Measurements from ENCODE around the gene NDEL1. TPM values are rescaled to one million over a fixed set of nuclear protein-coding genes. Genes with fewer than 3 reads are reported as not detected.
A peak's percentile ranks its signal among the peaks of the same experiment; 100 is the strongest.

Gene NDEL1
- total RNA-seq, 1 experiment from 2014 or later = 34.7 TPM

- H3K4me3 Mint-ChIP-seq = no peak overlapping the region
- H3K36me3 Mint-ChIP-seq = peaks cover 11% of the 10 kb centered on the region
- no peak for ATAC-seq
- TF ChIP-seq CREB1 (CRISPR knock-in tag; IDR thresholded peaks at IDR 0.05) (no peak), RORB (CRISPR knock-in tag; IDR thresholded peaks at IDR 0.05) (no peak), NFE2L1 (CRISPR knock-in tag; IDR thresholded peaks at IDR 0.05) (no peak), MYBL2 (CRISPR knock-in tag; IDR thresholded peaks at IDR 0.05) (no peak)
- H3K4me1 Mint-ChIP-seq = peaks cover 13% of the 10 kb centered on the region
- DNase-seq (ENCODE audit: low spot score) = no peak
- H3K27ac Mint-ChIP-seq = peak overlapping the region; percentile 41; the same call in 1 of the 2 replicates
- H3K9me3 Mint-ChIP-seq = no peaks in the 10 kb centered on the region
- ChIA-PET POLR2A (no interaction called here), CTCF (no interaction called here)
- no peaks in the 10 kb centered on the region for H3K27me3 Mint-ChIP-seq (ENCODE audit: low read depth)
Measured at GRCh38 chr17:8439681-8440080, 4.0 kb downstream of the NDEL1 start.

DNA sequence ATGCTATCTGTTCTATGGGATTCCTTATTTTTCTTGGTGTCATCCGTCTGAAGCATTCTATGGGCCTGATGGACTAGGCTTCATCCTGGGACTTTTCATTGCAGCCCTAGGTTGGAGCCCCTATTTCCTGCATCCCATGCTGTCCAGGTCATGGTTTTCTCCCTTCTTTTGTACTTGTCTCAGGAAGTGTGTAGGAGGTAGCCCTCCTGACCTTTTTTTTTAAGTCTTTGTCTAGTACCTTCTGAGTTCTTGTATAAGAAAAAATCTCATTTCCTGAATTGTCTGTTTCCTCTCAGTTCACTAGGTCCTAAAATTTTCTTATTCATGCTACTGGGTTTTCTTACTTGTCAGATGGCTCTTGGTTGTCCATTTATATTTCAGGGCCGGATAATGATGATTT is 6.0 kb downstream of the NDEL1 start:
- Mint-ChIP-seq H3K4me1 (peaks cover 9% of the 10 kb centered on the region), H3K36me3 (peaks cover 15% of the 10 kb centered on the region), H3K9me3 (no peaks in the 10 kb centered on the region), H3K27ac (no peak overlapping the region), H3K4me3 (no peak overlapping the region), H3K27me3 (ENCODE audit: low read depth) (no peaks in the 10 kb centered on the region)
- DNase-seq (ENCODE audit: low spot score) (no peak), ATAC-seq (no peak)
- TF ChIP-seq CREB1 (CRISPR knock-in tag; IDR thresholded peaks at IDR 0.05) = no peak
- TF ChIP-seq, protein P1, sequence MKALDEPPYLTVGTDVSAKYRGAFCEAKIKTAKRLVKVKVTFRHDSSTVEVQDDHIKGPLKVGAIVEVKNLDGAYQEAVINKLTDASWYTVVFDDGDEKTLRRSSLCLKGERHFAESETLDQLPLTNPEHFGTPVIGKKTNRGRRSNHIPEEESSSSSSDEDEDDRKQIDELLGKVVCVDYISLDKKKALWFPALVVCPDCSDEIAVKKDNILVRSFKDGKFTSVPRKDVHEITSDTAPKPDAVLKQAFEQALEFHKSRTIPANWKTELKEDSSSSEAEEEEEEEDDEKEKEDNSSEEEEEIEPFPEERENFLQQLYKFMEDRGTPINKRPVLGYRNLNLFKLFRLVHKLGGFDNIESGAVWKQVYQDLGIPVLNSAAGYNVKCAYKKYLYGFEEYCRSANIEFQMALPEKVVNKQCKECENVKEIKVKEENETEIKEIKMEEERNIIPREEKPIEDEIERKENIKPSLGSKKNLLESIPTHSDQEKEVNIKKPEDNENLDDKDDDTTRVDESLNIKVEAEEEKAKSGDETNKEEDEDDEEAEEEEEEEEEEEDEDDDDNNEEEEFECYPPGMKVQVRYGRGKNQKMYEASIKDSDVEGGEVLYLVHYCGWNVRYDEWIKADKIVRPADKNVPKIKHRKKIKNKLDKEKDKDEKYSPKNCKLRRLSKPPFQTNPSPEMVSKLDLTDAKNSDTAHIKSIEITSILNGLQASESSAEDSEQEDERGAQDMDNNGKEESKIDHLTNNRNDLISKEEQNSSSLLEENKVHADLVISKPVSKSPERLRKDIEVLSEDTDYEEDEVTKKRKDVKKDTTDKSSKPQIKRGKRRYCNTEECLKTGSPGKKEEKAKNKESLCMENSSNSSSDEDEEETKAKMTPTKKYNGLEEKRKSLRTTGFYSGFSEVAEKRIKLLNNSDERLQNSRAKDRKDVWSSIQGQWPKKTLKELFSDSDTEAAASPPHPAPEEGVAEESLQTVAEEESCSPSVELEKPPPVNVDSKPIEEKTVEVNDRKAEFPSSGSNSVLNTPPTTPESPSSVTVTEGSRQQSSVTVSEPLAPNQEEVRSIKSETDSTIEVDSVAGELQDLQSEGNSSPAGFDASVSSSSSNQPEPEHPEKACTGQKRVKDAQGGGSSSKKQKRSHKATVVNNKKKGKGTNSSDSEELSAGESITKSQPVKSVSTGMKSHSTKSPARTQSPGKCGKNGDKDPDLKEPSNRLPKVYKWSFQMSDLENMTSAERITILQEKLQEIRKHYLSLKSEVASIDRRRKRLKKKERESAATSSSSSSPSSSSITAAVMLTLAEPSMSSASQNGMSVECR (CRISPR knock-in tag; IDR thresholded peaks at IDR 0.05; ENCODE audit: borderline replicate concordance) = no peak
- no peak for TF ChIP-seq CTCF (IDR thresholded peaks at IDR 0.05)
- TF ChIP-seq USF1 (CRISPR knock-in tag; IDR thresholded peaks at IDR 0.05) = no peak
- CTCF ChIA-PET = interaction anchor here (0.8 kb wide), 1 partner anchor 58 kb away, joined by 3 read pairs; no protein-coding TSS in a partner anchor
- POLR2A ChIA-PET = no interaction called here

GRCh38 chr17:8442310-8442709 is 6.6 kb downstream of the NDEL1 start:
- H3K4me1 Mint-ChIP-seq = peaks cover 9% of the 10 kb centered on the region
- no peak overlapping the region for H3K4me3 Mint-ChIP-seq

DNA sequence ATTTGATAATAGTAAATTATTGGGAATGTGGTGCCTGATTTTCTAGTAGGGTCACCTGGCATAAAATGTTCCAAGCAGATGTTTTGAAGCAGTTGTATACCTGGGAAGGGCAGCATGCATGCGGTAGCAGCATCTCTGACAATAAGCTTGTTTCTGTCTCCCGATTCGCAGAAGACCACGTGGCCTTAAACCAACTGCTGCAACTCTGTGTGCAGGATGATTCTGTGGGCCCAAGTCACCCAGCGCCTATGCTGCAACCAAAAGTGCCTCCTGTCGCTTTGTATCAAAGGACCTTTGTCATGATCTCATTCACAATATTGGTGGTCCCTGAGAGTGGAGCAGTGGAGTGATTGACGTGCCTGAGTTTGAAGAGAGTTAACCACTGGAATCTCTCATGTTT is 8.1 kb downstream of the NDEL1 start:
- peaks cover 25% of the 10 kb centered on the region for H3K36me3 Mint-ChIP-seq
- POLR2A ChIA-PET = no interaction called here

More at GRCh38 chr17:8442310-8442709, 6.6 kb downstream of the NDEL1 start:
- TF ChIP-seq NFYB (CRISPR knock-in tag; conservative IDR thresholded peaks at IDR 0.05; ENCODE audit: low read depth) (no peak), ZNF121 (CRISPR knock-in tag; IDR thresholded peaks at IDR 0.05) (peak; percentile 89)
- H3K27ac Mint-ChIP-seq = no peak overlapping the region
- no peaks in the 10 kb centered on the region for H3K9me3 Mint-ChIP-seq
- ATAC-seq (no peak), DNase-seq (ENCODE audit: low spot score) (no peak)
- H3K36me3 Mint-ChIP-seq = peaks cover 15% of the 10 kb centered on the region
- POLR2A ChIA-PET = interaction anchor here (0.7 kb wide), 1 partner anchor 62 kb away, joined by 9 read pairs; no protein-coding TSS in a partner anchor
- no peaks in the 10 kb centered on the region for H3K27me3 Mint-ChIP-seq (ENCODE audit: low read depth)
- CTCF ChIA-PET = interaction anchor here (1.4 kb wide), 1 partner anchor 32 kb away, joined by 3 read pairs; no protein-coding TSS in a partner anchor

More for the DNA sequence above, 8.1 kb downstream of the NDEL1 start:
- Mint-ChIP-seq H3K27me3 (ENCODE audit: low read depth) (no peaks in the 10 kb centered on the region), H3K27ac (peak overlapping the region; percentile 59), H3K4me1 (peaks cover 16% of the 10 kb centered on the region), H3K9me3 (no peaks in the 10 kb centered on the region), H3K4me3 (no peak overlapping the region)
- DNase-seq (ENCODE audit: low spot score) = no peak
- CTCF ChIA-PET = interaction anchor here (1.4 kb wide), 1 partner anchor 34 kb away, joined by 3 read pairs; no protein-coding TSS in a partner anchor
- TF ChIP-seq, protein P2, sequence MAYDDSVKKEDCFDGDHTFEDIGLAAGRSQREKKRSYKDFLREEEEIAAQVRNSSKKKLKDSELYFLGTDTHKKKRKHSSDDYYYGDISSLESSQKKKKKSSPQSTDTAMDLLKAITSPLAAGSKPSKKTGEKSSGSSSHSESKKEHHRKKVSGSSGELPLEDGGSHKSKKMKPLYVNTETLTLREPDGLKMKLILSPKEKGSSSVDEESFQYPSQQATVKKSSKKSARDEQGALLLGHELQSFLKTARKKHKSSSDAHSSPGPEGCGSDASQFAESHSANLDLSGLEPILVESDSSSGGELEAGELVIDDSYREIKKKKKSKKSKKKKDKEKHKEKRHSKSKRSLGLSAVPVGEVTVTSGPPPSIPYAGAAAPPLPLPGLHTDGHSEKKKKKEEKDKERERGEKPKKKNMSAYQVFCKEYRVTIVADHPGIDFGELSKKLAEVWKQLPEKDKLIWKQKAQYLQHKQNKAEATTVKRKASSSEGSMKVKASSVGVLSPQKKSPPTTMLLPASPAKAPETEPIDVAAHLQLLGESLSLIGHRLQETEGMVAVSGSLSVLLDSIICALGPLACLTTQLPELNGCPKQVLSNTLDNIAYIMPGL (CRISPR knock-in tag; IDR thresholded peaks at IDR 0.05) = no peak
- TF ChIP-seq ELF4 (CRISPR knock-in tag; IDR thresholded peaks at IDR 0.05; ENCODE audit: low read depth) (no peak), MYBL2 (CRISPR knock-in tag; IDR thresholded peaks at IDR 0.05) (no peak), OVOL2 (CRISPR knock-in tag; IDR thresholded peaks at IDR 0.05; ENCODE audit: borderline replicate concordance) (no peak)
- TF ChIP-seq, protein P3, sequence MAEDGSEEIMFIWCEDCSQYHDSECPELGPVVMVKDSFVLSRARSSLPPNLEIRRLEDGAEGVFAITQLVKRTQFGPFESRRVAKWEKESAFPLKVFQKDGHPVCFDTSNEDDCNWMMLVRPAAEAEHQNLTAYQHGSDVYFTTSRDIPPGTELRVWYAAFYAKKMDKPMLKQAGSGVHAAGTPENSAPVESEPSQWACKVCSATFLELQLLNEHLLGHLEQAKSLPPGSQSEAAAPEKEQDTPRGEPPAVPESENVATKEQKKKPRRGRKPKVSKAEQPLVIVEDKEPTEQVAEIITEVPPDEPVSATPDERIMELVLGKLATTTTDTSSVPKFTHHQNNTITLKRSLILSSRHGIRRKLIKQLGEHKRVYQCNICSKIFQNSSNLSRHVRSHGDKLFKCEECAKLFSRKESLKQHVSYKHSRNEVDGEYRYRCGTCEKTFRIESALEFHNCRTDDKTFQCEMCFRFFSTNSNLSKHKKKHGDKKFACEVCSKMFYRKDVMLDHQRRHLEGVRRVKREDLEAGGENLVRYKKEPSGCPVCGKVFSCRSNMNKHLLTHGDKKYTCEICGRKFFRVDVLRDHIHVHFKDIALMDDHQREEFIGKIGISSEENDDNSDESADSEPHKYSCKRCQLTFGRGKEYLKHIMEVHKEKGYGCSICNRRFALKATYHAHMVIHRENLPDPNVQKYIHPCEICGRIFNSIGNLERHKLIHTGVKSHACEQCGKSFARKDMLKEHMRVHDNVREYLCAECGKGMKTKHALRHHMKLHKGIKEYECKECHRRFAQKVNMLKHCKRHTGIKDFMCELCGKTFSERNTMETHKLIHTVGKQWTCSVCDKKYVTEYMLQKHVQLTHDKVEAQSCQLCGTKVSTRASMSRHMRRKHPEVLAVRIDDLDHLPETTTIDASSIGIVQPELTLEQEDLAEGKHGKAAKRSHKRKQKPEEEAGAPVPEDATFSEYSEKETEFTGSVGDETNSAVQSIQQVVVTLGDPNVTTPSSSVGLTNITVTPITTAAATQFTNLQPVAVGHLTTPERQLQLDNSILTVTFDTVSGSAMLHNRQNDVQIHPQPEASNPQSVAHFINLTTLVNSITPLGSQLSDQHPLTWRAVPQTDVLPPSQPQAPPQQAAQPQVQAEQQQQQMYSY (CRISPR knock-in tag; IDR thresholded peaks at IDR 0.05) = no peak
- TF ChIP-seq, protein P4, sequence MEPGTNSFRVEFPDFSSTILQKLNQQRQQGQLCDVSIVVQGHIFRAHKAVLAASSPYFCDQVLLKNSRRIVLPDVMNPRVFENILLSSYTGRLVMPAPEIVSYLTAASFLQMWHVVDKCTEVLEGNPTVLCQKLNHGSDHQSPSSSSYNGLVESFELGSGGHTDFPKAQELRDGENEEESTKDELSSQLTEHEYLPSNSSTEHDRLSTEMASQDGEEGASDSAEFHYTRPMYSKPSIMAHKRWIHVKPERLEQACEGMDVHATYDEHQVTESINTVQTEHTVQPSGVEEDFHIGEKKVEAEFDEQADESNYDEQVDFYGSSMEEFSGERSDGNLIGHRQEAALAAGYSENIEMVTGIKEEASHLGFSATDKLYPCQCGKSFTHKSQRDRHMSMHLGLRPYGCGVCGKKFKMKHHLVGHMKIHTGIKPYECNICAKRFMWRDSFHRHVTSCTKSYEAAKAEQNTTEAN (CRISPR knock-in tag; IDR thresholded peaks at IDR 0.05) = no peak
- no peak for ATAC-seq

Measured in WTC11 (cell line).